Ovary (tissue), 3 donors: Measurements from ENCODE around the gene BRD4.

Source experiments
- CTCF ChIP-seq, 3 donors: fragments of 450-650 bp in 2 of 3; fragments of 200-600 bp in 1 of 3; IDR thresholded peaks; one replicate each; pipeline versions ENCODE4 v1.5.1 to v1.8.0; 2016 to 2022; ENCODE audit warnings: antibody characterized with exemption in 3 of 3, mild to moderate bottlenecking in 1 of 3
- EP300 ChIP-seq: sonication (generic); formaldehyde crosslinking; IDR thresholded peaks from one replicate; pipeline ENCODE4 v1.6.1; 2017; ENCODE audit warnings: antibody characterized with exemption
- donor health status: DM: no; HTN: no; CAD: no.

DNA sequence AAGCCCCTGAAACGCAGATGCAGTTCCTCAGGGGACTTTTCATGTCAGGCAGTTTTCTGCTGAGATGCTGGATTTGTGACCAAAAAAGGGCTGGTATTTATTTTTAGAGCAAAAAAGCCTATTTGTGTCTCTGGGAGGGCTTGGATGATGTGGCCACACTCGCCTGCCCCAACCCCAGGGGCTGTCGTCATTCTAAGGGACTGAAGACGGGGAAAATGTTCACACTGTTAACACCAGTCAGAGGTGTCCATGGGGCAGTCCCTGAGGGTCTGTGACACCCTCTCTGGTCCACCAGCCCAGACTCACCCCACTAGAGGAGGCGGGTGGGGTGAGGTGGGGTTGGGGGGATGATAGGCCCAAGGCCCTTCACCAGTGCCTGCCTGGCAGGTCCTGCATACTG, 84.2 kb downstream of the BRD4 start:
- TF ChIP-seq CTCF (IDR thresholded peaks at IDR 0.05) (no peak), EP300 (no peak)
